ENCODE results near the gene COQ4.

COQ4 gene

DNA sequence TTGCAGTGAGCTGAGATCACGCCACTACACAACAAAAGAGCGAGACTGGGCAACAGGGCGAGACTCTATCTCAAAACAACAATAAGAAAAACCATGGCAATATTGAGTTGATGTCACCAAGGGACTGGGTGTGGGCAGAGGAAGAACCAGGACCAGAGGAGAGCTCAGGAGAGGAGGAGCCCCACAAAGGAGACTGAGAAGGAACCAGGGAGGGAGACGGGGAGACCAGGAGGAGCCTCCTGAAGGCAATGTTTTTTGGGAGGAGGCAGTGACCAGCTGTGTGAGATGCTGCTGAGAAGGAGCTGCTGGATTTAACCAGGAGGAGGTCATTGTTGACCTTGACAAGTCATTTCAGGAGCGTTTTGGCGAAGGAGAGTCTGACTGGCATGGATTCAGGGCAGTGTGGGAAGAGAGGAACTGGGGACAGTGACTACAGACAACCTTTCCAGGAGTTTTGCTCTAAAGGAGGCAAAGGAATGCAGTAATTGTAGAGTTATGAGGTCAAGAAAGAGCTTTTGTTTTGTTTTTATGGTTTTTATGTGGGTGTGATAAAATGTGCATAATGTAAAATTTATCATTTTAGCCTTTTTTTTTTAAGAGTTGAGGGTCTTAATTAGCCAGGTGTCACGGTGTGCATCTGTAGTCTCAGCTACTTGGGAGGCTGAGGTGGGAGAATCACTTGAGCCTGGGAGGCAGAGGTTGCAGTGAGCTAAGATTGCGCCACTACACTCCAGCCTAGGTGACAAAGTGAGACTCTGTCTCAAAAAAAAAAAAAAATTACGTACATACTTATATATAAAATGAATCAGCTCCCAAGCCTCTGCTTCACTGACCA, 18.3 kb upstream of the COQ4 start:
- in situ Hi-C loops (cut with HindIII; ENCODE audit: low sequenced_read_pairs) = no loop called here
- no peak for TF ChIP-seq CTCF (IDR thresholded peaks at IDR 0.05; ENCODE audit: low read depth, low read length)
- no peak for DNase-seq (ENCODE audit: low read depth, low spot score)
- H3K4me3 ChIP-seq (ENCODE audit: low read depth, low read length) = no peak overlapping the region

DNA sequence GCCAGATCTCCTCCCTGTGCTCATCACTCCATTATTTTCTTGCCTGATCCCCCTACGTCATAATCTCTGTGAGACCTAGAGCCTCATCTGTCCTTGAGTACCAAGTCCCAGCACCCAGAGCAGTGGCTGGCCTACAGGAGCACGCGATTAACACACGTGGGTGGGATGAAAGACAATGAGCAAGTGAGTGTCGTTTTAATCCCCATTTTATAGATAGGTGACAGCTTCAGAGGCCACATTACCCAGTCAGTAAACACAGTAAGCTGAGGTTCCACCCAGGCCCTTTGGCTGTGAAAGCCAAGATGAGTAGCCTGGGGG, 17.7 kb upstream of the COQ4 start:
- no peak for DNase-seq (ENCODE audit: low read depth, low spot score)
- TF ChIP-seq CTCF (IDR thresholded peaks at IDR 0.05; ENCODE audit: low read depth, low read length) = no peak
- in situ Hi-C loops (cut with HindIII; ENCODE audit: low sequenced_read_pairs) = no loop called here
- H3K4me3 ChIP-seq (ENCODE audit: low read depth, low read length) = no peak overlapping the region

- no peak for TF ChIP-seq CTCF (IDR thresholded peaks at IDR 0.05; ENCODE audit: low read depth, low read length)
- H3K4me3 ChIP-seq (ENCODE audit: low read depth, low read length) = no peak overlapping the region
- DNase-seq (ENCODE audit: low read depth, low spot score) = no peak
- in situ Hi-C loops (cut with HindIII; ENCODE audit: low sequenced_read_pairs) = no loop called here
These were observed 13.1 kb upstream of the COQ4 start for GRCh38 chr9:128309551-128309950.

- DNase-seq (ENCODE audit: low read depth, low spot score) = no peak
- no peak overlapping the region for H3K4me3 ChIP-seq (ENCODE audit: low read depth, low read length)
- in situ Hi-C loops (cut with HindIII; ENCODE audit: low sequenced_read_pairs) = no loop called here
- TF ChIP-seq CTCF (IDR thresholded peaks at IDR 0.05; ENCODE audit: low read depth, low read length) = no peak
These were observed 12.2 kb upstream of the COQ4 start for GRCh38 chr9:128310461-128310860.

- in situ Hi-C loops (cut with HindIII; ENCODE audit: low sequenced_read_pairs) = no loop called here
- TF ChIP-seq CTCF (IDR thresholded peaks at IDR 0.05; ENCODE audit: low read depth, low read length) = no peak
- no peak for DNase-seq (ENCODE audit: low read depth, low spot score)
- H3K4me3 ChIP-seq (ENCODE audit: low read depth, low read length) = no peak overlapping the region
These were observed 7.9 kb upstream of the COQ4 start for GRCh38 chr9:128314697-128315096.

- in situ Hi-C loops (cut with HindIII; ENCODE audit: low sequenced_read_pairs) = no loop called here
- no peak for TF ChIP-seq CTCF (IDR thresholded peaks at IDR 0.05; ENCODE audit: low read depth, low read length)
- no peak for DNase-seq (ENCODE audit: low read depth, low spot score)
- H3K4me3 ChIP-seq (ENCODE audit: low read depth, low read length) = no peak overlapping the region
These were observed 6.2 kb upstream of the COQ4 start for GRCh38 chr9:128316421-128316820.

All from astrocyte of the spinal cord (primary cell).